ENCODE measurements around the gene PNKD.
A peak's percentile ranks its signal among the peaks of the same experiment; 100 is the strongest.

The PNKD gene

DNA sequence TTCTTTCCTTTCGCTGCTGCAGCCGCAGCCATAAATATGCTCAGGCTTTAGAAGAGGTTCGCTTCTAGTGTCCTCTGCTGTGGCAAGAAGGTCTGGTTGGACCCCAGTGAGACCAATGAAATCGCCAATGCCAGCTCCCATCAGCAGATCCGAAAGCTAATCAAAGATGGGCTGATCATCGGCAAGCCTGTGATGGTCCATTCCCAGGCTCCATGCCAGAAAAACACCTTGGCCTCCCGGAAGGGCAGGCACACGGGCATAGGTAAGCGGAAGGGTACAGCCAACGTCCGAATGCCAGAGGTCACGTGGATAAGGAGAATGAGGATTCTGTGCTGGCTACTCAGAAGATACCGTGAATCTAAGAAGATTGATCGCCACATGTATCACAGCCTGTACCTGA lies 83.7 kb downstream of the PNKD start:
- no peak overlapping the region for H3K4me3 ChIP-seq (ENCODE audit: low read depth, low read length)
- H3K27me3 ChIP-seq (ENCODE audit: control insufficient read depth, insufficient read depth, low read length) = no peaks in the 10 kb centered on the region
- H3K9me3 ChIP-seq (ENCODE audit: control insufficient read depth, insufficient read depth, low read length) = peaks cover 3% of the 10 kb centered on the region
- H3K27ac ChIP-seq (ENCODE audit: low read depth, low read length) = no peak overlapping the region
- H3K9ac ChIP-seq (ENCODE audit: low read depth, low read length) = no peak overlapping the region
- no peaks in the 10 kb centered on the region for H3K36me3 ChIP-seq (ENCODE audit: control insufficient read depth, insufficient read depth, low read length)
- peaks cover 11% of the 10 kb centered on the region; the same call in 1 of the 2 replicates for H3K4me1 ChIP-seq (ENCODE audit: control insufficient read depth, insufficient read depth, low read length)

DNA sequence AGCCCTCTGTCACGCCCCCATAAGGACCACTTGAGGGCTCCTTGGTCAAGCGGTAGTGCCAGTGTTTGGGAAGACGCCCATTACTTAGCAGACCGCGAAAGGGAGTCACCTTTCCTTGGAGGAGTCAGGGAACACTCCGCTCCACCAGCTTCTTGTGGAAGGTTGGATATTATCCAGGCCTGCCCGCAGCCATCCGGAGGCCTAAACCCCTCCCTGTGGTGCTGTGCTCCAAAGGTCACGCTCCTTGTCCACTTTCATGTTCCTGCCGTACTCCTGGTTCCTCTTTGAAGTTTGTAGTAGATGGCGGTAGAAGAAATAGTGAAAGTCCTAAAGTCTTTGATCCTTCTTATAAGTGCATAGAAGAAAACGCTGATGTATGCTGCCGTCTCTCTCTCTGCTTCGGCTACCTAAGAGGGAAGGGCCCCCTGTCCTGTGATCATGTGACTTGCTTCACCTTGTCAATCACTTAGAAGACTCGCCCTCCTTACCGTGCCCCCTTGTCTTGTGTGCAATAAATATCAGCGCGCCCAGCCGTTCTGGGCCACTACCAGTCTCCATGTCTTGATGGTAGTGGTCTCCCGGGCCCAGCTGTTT lies 84.6 kb downstream of the PNKD start:
- Histone ChIP-seq H3K36me3 (ENCODE audit: control insufficient read depth, insufficient read depth, low read length) (no peaks in the 10 kb centered on the region), H3K27ac (ENCODE audit: low read depth, low read length) (no peak overlapping the region), H3K9me3 (ENCODE audit: control insufficient read depth, insufficient read depth, low read length) (peaks cover 3% of the 10 kb centered on the region), H3K4me3 (ENCODE audit: low read depth, low read length) (no peak overlapping the region), H3K9ac (ENCODE audit: low read depth, low read length) (no peak overlapping the region), H3K4me1 (ENCODE audit: control insufficient read depth, insufficient read depth, low read length) (peaks cover 11% of the 10 kb centered on the region; the same call in 1 of the 2 replicates), H3K27me3 (ENCODE audit: control insufficient read depth, insufficient read depth, low read length) (no peaks in the 10 kb centered on the region)

DNA sequence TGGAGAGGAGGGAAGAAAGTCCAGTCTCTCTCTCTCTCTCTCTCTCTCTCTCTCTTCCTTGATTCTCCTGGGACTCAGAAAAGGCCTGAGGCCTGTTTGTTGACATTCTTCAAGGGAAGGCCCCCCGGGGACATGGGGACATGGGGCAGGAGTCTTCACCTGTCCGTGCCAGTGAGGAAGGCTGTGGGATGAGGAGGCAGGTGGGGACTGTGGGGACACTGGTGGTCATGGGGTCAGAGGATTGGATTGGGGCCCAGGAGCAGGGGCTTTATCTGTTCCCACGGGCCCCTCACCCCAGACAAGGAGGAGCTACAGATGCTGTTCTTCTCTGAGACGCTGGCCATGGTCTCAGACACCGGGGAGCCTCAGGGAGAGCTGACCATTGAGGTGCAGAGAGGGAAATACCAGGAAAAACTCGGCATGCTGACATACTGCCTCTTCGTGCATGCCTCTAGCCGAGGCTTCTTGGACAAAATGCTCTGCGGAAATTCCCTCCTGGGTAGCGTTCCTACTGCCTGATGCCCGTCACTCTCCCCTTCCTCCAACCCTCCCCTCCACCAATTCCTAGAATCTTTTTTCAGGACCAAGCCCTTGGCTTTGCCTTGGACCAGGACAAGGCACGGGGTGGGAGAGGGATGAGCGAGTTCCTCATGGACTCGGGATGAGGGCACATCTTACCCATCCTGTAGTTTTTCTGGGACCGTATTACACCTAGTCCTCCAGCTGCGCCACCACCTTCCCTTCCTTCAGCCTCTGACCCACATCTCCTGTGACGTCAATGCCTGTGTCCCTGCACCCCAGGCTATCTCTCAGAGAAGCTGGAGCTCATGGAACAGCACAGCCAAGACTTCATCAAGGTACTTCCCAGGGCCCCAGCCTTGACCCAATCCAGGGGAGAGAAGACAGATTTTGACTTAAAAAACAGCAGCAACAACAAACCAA lies 87.2 kb downstream of the PNKD start:
- no peak overlapping the region for H3K9ac ChIP-seq (ENCODE audit: low read depth, low read length)
- no peaks in the 10 kb centered on the region for H3K36me3 ChIP-seq (ENCODE audit: control insufficient read depth, insufficient read depth, low read length)
- no peaks in the 10 kb centered on the region for H3K27me3 ChIP-seq (ENCODE audit: control insufficient read depth, insufficient read depth, low read length)
- H3K4me3 ChIP-seq (ENCODE audit: low read depth, low read length) = no peak overlapping the region
- peaks cover 11% of the 10 kb centered on the region; the same call in 1 of the 2 replicates for H3K4me1 ChIP-seq (ENCODE audit: control insufficient read depth, insufficient read depth, low read length)
- no peaks in the 10 kb centered on the region for H3K9me3 ChIP-seq (ENCODE audit: control insufficient read depth, insufficient read depth, low read length)
- no peak overlapping the region for H3K27ac ChIP-seq (ENCODE audit: low read depth, low read length)

DNA sequence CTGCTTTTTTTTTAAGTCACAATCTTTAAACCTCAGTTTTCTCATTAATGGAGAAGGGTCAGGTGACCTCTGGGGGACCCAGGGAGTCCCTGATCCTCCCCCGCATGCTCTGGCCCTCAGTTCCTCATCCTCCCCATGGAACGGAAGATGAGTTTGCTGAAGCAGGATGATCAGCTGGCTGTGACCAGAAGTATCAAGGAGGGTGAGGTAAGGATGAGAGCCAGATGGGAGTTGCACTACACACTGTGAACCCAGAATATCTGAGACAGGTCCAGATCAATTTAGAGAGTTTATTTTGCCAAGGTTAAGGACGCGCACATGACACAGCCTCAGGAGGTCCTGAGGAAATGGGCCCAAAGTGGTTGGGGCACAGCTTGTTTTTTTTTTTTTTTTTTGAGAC lies 90.1 kb downstream of the PNKD start:
- Histone ChIP-seq H3K9me3 (ENCODE audit: control insufficient read depth, insufficient read depth, low read length) (no peaks in the 10 kb centered on the region), H3K9ac (ENCODE audit: low read depth, low read length) (no peak overlapping the region), H3K4me3 (ENCODE audit: low read depth, low read length) (no peak overlapping the region), H3K4me1 (ENCODE audit: control insufficient read depth, insufficient read depth, low read length) (peaks cover 11% of the 10 kb centered on the region; the same call in 1 of the 2 replicates), H3K27me3 (ENCODE audit: control insufficient read depth, insufficient read depth, low read length) (no peaks in the 10 kb centered on the region), H3K36me3 (ENCODE audit: control insufficient read depth, insufficient read depth, low read length) (no peaks in the 10 kb centered on the region), H3K27ac (ENCODE audit: low read depth, low read length) (no peak overlapping the region)

DNA sequence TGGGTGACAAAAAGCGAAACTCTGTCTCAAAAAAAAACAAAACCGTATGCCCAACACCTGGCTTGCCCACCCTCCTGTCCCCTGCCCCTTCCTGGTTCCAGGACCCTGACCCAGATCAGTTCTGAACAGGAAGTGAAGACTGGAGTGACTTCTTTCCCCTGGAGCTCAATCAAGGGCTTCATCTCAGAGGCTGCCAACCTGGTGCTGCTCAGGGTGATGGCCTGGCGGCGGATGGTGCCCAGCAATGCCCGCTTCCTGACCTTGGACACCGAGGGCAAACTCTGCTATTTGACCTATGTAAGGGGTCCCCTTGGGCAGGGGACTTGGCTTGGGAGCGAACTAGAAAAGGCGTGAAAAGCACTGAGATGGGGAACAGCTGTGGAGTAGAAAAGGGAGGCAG lies 92.3 kb downstream of the PNKD start:
- H3K4me3 ChIP-seq (ENCODE audit: low read depth, low read length) = no peak overlapping the region
- H3K9me3 ChIP-seq (ENCODE audit: control insufficient read depth, insufficient read depth, low read length) = no peaks in the 10 kb centered on the region
- no peak overlapping the region for H3K27ac ChIP-seq (ENCODE audit: low read depth, low read length)
- H3K4me1 ChIP-seq (ENCODE audit: control insufficient read depth, insufficient read depth, low read length) = peaks cover 4% of the 10 kb centered on the region; the same call in 1 of the 2 replicates
- H3K36me3 ChIP-seq (ENCODE audit: control insufficient read depth, insufficient read depth, low read length) = no peaks in the 10 kb centered on the region
- H3K27me3 ChIP-seq (ENCODE audit: control insufficient read depth, insufficient read depth, low read length) = no peaks in the 10 kb centered on the region
- no peak overlapping the region for H3K9ac ChIP-seq (ENCODE audit: low read depth, low read length)

DNA sequence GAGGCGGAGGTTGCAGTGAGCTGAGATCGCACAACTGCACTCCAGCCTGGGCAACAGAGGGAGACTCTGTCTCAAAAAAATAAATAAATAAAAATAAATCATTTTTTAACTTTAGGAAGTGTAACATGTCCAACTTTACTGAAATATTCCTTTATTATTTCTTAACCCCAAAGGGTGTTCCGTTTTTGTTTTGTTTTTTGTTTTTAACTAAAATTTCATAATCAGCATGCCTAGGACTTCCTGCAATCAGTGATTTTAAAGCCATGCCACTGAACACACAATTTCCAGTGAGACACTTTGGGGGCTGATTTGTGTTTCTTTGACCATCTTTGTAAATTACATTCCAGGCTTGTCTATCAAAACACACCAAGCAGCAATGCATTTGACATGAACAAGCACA lies 93.4 kb downstream of the PNKD start:
- Histone ChIP-seq H3K36me3 (ENCODE audit: control insufficient read depth, insufficient read depth, low read length) (no peaks in the 10 kb centered on the region), H3K9me3 (ENCODE audit: control insufficient read depth, insufficient read depth, low read length) (no peaks in the 10 kb centered on the region), H3K4me1 (ENCODE audit: control insufficient read depth, insufficient read depth, low read length) (0 out of 2 replicates have a peak, but pooled peaks cover 3% of the 10 kb centered on the region), H3K4me3 (ENCODE audit: low read depth, low read length) (no peak overlapping the region), H3K27ac (ENCODE audit: low read depth, low read length) (no peak overlapping the region), H3K27me3 (ENCODE audit: control insufficient read depth, insufficient read depth, low read length) (no peaks in the 10 kb centered on the region), H3K9ac (ENCODE audit: low read depth, low read length) (no peak overlapping the region)

DNA sequence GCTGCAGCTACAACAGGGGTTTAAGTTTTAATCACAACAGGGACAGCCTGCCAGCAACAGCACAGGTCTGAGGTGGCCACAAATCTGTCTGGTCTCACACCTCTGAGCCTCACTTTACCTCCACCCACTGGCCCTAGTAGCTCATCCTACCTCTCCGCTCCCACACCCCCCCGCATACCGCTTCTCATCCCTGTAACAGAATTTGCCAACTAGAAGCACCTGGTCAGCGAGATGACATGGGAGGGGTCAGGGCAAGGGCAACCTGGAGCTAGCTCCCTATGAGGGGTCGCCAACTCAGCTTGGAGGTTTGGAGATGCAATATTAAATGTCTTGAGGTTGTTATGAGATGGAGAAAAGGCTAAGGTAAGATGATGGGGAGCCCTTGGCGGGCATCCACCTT lies 93.9 kb downstream of the PNKD start:
- no peaks in the 10 kb centered on the region for H3K36me3 ChIP-seq (ENCODE audit: control insufficient read depth, insufficient read depth, low read length)
- H3K9ac ChIP-seq (ENCODE audit: low read depth, low read length) = no peak overlapping the region
- H3K27me3 ChIP-seq (ENCODE audit: control insufficient read depth, insufficient read depth, low read length) = no peaks in the 10 kb centered on the region
- no peaks in the 10 kb centered on the region for H3K9me3 ChIP-seq (ENCODE audit: control insufficient read depth, insufficient read depth, low read length)
- 0 out of 2 replicates have a peak, but pooled peaks cover 3% of the 10 kb centered on the region for H3K4me1 ChIP-seq (ENCODE audit: control insufficient read depth, insufficient read depth, low read length)
- H3K27ac ChIP-seq (ENCODE audit: low read depth, low read length) = no peak overlapping the region
- no peak overlapping the region for H3K4me3 ChIP-seq (ENCODE audit: low read depth, low read length)

DNA sequence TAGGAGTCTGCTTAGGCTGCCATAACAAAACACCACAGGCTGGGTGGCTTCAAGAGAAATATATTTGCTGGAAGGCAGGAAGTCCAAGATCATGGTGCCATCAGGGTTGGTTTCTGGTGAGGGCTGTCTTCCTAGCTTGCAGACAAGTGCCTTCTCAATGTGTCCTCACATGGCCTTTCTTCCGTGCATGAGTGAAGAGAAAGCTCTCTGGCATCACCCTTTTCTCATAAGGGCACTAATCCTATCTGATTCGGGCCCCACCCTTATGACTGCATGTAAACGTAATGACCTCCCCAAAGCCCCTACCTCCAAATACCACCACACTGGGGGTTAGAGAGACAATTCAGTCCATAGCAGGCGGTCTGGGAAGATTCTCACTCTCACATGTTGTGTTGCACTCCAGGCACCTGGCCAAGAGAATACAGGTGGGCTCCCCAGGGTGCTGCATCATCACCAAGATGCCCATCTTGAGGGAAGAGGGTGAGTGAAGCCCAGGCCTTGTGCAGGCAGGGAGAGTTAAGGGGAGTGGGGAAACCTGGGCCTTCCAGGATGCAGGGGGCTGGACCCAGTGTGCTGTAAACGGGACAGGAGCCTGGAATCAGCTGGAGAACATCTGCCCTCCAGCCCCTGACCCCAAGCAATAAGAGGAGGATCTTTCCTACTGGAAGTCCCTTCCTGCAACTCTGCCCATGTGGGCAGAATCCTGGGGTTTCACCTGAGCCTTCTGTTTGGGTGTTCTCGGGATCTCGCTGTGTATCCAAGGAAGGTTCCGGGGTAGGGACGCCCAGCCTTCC lies 96.5 kb downstream of the PNKD start:
- no peaks in the 10 kb centered on the region for H3K9me3 ChIP-seq (ENCODE audit: control insufficient read depth, insufficient read depth, low read length)
- no peaks in the 10 kb centered on the region for H3K27me3 ChIP-seq (ENCODE audit: control insufficient read depth, insufficient read depth, low read length)
- 0 out of 2 replicates have a peak, but pooled peaks cover 3% of the 10 kb centered on the region for H3K4me1 ChIP-seq (ENCODE audit: control insufficient read depth, insufficient read depth, low read length)
- H3K36me3 ChIP-seq (ENCODE audit: control insufficient read depth, insufficient read depth, low read length) = no peaks in the 10 kb centered on the region
- no peak overlapping the region for H3K27ac ChIP-seq (ENCODE audit: low read depth, low read length)
- no peak overlapping the region for H3K9ac ChIP-seq (ENCODE audit: low read depth, low read length)
- peak overlapping the region; percentile 78 for H3K4me3 ChIP-seq (ENCODE audit: low read depth, low read length)

DNA sequence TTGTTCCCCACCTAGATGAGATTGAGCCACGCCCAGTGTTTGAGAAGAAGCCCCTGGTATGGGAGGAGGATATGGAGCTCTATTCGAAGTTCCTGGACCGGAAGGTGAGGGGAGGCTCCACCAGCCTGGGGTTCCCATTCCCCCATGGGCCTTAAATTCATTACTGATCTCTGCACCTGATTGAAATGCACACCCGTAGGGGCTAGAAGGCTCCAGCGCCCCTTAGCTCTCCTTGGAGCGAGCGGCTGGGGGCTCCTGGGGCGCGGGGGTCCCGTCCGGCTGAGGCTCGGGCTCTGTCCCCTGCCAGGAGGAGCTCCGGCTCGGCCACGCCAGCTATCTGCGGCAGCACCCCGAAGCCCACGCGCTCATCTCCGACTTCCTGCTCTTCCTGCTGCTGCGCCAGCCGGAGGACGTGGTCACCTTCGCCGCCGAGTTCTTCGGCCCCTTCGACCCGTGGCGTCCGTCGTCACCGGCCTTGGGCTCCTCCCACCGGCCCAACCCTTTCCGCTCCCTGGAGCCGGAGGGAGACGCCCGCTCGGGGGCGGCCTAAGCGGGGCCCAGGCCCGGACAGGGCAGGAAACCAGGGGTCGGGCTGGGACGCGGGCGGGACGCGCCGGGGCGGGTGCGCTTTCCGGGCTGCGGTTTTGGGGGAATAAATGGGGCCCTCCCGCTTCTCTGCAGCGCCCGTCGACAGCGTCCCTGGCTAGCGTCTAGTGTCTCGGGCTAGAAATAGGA lies 97.3 kb downstream of the PNKD start:
- H3K27me3 ChIP-seq (ENCODE audit: control insufficient read depth, insufficient read depth, low read length) = no peaks in the 10 kb centered on the region
- H3K27ac ChIP-seq (ENCODE audit: low read depth, low read length) = peak overlapping the region; percentile 25
- H3K9ac ChIP-seq (ENCODE audit: low read depth, low read length) = peak overlapping the region; percentile 65; the same call in 1 of the 2 replicates
- H3K4me1 ChIP-seq (ENCODE audit: control insufficient read depth, insufficient read depth, low read length) = 0 out of 2 replicates have a peak, but pooled peaks cover 3% of the 10 kb centered on the region
- H3K4me3 ChIP-seq (ENCODE audit: low read depth, low read length) = peak overlapping the region; percentile 78
- H3K9me3 ChIP-seq (ENCODE audit: control insufficient read depth, insufficient read depth, low read length) = no peaks in the 10 kb centered on the region
- H3K36me3 ChIP-seq (ENCODE audit: control insufficient read depth, insufficient read depth, low read length) = no peaks in the 10 kb centered on the region

DNA sequence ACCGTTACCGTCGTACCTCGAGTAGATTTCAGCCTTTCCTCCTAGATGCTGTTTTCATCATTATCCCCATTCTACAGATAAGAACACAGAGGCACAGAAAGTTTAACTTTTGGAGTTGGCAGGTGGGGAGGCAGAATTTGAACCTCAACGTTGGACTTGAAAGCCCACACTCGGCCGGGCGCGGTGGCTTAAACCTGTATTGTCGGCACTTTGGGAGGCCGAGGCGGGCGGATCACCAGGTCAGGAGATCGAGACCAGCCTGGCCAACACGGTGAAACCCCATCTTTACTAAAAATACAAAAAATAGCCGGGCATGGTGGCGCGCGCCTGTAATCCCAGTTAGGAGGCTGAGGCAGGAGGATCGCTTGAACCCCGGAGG lies 97.8 kb downstream of the PNKD start:
- H3K27ac ChIP-seq (ENCODE audit: low read depth, low read length) = no peak overlapping the region
- no peaks in the 10 kb centered on the region for H3K9me3 ChIP-seq (ENCODE audit: control insufficient read depth, insufficient read depth, low read length)
- no peaks in the 10 kb centered on the region for H3K36me3 ChIP-seq (ENCODE audit: control insufficient read depth, insufficient read depth, low read length)
- H3K4me3 ChIP-seq (ENCODE audit: low read depth, low read length) = peak overlapping the region; percentile 78
- H3K9ac ChIP-seq (ENCODE audit: low read depth, low read length) = no peak overlapping the region
- no peaks in the 10 kb centered on the region for H3K27me3 ChIP-seq (ENCODE audit: control insufficient read depth, insufficient read depth, low read length)
- H3K4me1 ChIP-seq (ENCODE audit: control insufficient read depth, insufficient read depth, low read length) = 0 out of 2 replicates have a peak, but pooled peaks cover 3% of the 10 kb centered on the region
